Vagina (tissue), 2 donors: ENCODE data around the gene IMMP2L.

Source experiments
- POLR2AphosphoS5 ChIP-seq, 2 donors: sonication (generic); formaldehyde crosslinking; IDR thresholded peaks; one replicate each; pipeline ENCODE4 v1.9.0; 2017; ENCODE audit warnings: antibody characterized with exemption in 2 of 2, mild to moderate bottlenecking in 2 of 2, low read depth in 1 of 2; ENCODE audit not compliant: insufficient read depth in 1 of 2
- TF ChIP-seq, protein P1 (sequence below), 3 experiments: fragments of 450-650 bp in 2 of 3; fragments of 200-600 bp in 1 of 3; sonication (generic) in 1 of 3; IDR thresholded peaks; one replicate each; pipeline ENCODE4 v1.5.1; 2017 to 2019; ENCODE audit warnings: antibody characterized with exemption in 3 of 3, mild to moderate bottlenecking in 2 of 3, moderate library complexity in 2 of 3

GRCh38 chr7:111540199-111540815, 22.0 kb downstream of the IMMP2L start:
- TF ChIP-seq, protein P1, sequence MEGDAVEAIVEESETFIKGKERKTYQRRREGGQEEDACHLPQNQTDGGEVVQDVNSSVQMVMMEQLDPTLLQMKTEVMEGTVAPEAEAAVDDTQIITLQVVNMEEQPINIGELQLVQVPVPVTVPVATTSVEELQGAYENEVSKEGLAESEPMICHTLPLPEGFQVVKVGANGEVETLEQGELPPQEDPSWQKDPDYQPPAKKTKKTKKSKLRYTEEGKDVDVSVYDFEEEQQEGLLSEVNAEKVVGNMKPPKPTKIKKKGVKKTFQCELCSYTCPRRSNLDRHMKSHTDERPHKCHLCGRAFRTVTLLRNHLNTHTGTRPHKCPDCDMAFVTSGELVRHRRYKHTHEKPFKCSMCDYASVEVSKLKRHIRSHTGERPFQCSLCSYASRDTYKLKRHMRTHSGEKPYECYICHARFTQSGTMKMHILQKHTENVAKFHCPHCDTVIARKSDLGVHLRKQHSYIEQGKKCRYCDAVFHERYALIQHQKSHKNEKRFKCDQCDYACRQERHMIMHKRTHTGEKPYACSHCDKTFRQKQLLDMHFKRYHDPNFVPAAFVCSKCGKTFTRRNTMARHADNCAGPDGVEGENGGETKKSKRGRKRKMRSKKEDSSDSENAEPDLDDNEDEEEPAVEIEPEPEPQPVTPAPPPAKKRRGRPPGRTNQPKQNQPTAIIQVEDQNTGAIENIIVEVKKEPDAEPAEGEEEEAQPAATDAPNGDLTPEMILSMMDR (IDR thresholded peaks at IDR 0.05): no peak
- TF ChIP-seq POLR2AphosphoS5 (IDR thresholded peaks at IDR 0.05; ENCODE audit: insufficient read depth in 1 of 2, low read depth in 1 of 2): no peak
